A549 (cell line): ENCODE data around the gene FRMD8.
A peak's percentile ranks its signal among the peaks of the same experiment; 100 is the strongest.

Experiments used
- CHD2 ChIP-seq: fragments of 150-350 bp; IDR thresholded peaks from 2 replicates; pipeline ENCODE4 v1.6.1; 2014; ENCODE audit warnings: low read length; ENCODE audit not compliant: partially characterized antibody
- EHMT2 ChIP-seq: fragments of 200-600 bp; sonication (generic); IDR thresholded peaks from 2 replicates; pipeline ENCODE4 v1.6.1; 2016; ENCODE audit warnings: antibody characterized with exemption, low read depth, mild to moderate bottlenecking, moderate library complexity
- EP300 ChIP-seq, 2 experiments: fragments of >200 bp; sonication (Bioruptor Twin); formaldehyde crosslinking; IDR thresholded peaks; 2 replicates in 1 of 2; 3 replicates in 1 of 2; pipeline ENCODE4 v1.6.1; 2016 to 2017
- ESRRA ChIP-seq: fragments of 150-350 bp; IDR thresholded peaks from 2 replicates; pipeline ENCODE4 v1.6.1; 2014; ENCODE audit warnings: mild to moderate bottlenecking, low read length, borderline replicate concordance
- HOXA7 ChIP-seq: fragments of 250-450 bp; sonication (Bioruptor Pico); IDR thresholded peaks from 2 replicates; pipeline ENCODE4 v1.5.0; 2020; ENCODE audit warnings: mild to moderate bottlenecking, moderate library complexity
- PHF8 ChIP-seq: fragments of 200-600 bp; sonication (generic); IDR thresholded peaks from 2 replicates; pipeline ENCODE4 v1.6.1; 2016; ENCODE audit warnings: low read depth, mild to moderate bottlenecking, antibody characterized with exemption, moderate library complexity, borderline replicate concordance
- POLR2A ChIP-seq: IDR thresholded peaks from 2 replicates; pipeline ENCODE4 v1.6.1; 2012; ENCODE audit warnings: mild to moderate bottlenecking, low read length
- TP53 ChIP-seq: fragments of 250-450 bp; sonication (Bioruptor Pico); IDR thresholded peaks from 2 replicates; pipeline ENCODE4 v1.5.0; 2021; ENCODE audit warnings: mild to moderate bottlenecking, moderate library complexity
- TF ChIP-seq, protein P1 (sequence below): fragments of >200 bp; sonication (Bioruptor Twin); formaldehyde crosslinking; IDR thresholded peaks from 3 replicates; pipeline ENCODE4 v1.5.1; 2016
- TF ChIP-seq, protein P2 (sequence below): IDR thresholded peaks from 2 replicates; pipeline ENCODE4 v1.6.1; 2012
- TF ChIP-seq, protein P3 (sequence below): IDR thresholded peaks from 2 replicates; pipeline ENCODE4 v1.6.1; 2012
- TF ChIP-seq, protein P4 (sequence below): fragments of 200-600 bp; sonication (generic); IDR thresholded peaks from 2 replicates; pipeline ENCODE4 v1.6.1; 2016; ENCODE audit warnings: antibody characterized with exemption, mild to moderate bottlenecking, moderate library complexity
- TF ChIP-seq, protein P5 (sequence below): fragments of 450-650 bp; IDR thresholded peaks from 2 replicates; pipeline ENCODE4 v1.6.1; 2014; ENCODE audit warnings: antibody characterized with exemption

DNA sequence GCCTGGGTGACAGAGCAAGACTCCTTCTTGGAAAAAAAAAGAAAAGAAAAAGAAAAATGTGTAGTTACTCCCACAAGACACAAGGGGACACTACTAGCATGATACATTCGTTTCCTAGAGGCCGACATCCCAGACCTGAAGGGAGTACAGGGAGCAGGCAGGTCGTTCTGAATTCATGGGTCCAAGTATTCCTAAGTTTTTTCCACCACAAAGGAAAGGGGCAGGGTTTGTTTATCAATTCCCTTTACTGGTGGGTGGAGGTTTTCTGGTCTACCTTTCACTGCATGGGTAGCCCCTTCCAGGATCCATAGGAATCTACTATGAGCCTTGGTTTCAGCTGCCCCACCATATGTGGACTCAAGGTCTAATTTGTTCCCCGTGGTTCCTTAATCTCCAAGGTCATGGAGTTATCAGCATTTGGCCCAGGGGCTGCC lies 20.1 kb upstream of the FRMD8 start:
- TF ChIP-seq CHD2 (no peak), HOXA7 (CRISPR knock-in tag) (no peak), POLR2A (no peak), ESRRA (no peak), EP300 (IDR thresholded peaks at IDR 0.05) (no peak), PHF8 (no peak), EHMT2 (no peak), TP53 (no peak)
- TF ChIP-seq, protein P1, sequence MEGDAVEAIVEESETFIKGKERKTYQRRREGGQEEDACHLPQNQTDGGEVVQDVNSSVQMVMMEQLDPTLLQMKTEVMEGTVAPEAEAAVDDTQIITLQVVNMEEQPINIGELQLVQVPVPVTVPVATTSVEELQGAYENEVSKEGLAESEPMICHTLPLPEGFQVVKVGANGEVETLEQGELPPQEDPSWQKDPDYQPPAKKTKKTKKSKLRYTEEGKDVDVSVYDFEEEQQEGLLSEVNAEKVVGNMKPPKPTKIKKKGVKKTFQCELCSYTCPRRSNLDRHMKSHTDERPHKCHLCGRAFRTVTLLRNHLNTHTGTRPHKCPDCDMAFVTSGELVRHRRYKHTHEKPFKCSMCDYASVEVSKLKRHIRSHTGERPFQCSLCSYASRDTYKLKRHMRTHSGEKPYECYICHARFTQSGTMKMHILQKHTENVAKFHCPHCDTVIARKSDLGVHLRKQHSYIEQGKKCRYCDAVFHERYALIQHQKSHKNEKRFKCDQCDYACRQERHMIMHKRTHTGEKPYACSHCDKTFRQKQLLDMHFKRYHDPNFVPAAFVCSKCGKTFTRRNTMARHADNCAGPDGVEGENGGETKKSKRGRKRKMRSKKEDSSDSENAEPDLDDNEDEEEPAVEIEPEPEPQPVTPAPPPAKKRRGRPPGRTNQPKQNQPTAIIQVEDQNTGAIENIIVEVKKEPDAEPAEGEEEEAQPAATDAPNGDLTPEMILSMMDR: peak; percentile 85
- TF ChIP-seq, protein P2, sequence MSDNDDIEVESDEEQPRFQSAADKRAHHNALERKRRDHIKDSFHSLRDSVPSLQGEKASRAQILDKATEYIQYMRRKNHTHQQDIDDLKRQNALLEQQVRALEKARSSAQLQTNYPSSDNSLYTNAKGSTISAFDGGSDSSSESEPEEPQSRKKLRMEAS: no peak
- TF ChIP-seq, protein P3, sequence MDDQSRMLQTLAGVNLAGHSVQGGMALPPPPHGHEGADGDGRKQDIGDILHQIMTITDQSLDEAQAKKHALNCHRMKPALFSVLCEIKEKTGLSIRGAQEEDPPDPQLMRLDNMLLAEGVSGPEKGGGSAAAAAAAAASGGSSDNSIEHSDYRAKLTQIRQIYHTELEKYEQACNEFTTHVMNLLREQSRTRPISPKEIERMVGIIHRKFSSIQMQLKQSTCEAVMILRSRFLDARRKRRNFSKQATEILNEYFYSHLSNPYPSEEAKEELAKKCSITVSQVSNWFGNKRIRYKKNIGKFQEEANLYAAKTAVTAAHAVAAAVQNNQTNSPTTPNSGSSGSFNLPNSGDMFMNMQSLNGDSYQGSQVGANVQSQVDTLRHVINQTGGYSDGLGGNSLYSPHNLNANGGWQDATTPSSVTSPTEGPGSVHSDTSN: no peak
- TF ChIP-seq, protein P4, sequence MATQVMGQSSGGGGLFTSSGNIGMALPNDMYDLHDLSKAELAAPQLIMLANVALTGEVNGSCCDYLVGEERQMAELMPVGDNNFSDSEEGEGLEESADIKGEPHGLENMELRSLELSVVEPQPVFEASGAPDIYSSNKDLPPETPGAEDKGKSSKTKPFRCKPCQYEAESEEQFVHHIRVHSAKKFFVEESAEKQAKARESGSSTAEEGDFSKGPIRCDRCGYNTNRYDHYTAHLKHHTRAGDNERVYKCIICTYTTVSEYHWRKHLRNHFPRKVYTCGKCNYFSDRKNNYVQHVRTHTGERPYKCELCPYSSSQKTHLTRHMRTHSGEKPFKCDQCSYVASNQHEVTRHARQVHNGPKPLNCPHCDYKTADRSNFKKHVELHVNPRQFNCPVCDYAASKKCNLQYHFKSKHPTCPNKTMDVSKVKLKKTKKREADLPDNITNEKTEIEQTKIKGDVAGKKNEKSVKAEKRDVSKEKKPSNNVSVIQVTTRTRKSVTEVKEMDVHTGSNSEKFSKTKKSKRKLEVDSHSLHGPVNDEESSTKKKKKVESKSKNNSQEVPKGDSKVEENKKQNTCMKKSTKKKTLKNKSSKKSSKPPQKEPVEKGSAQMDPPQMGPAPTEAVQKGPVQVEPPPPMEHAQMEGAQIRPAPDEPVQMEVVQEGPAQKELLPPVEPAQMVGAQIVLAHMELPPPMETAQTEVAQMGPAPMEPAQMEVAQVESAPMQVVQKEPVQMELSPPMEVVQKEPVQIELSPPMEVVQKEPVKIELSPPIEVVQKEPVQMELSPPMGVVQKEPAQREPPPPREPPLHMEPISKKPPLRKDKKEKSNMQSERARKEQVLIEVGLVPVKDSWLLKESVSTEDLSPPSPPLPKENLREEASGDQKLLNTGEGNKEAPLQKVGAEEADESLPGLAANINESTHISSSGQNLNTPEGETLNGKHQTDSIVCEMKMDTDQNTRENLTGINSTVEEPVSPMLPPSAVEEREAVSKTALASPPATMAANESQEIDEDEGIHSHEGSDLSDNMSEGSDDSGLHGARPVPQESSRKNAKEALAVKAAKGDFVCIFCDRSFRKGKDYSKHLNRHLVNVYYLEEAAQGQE: no peak
- TF ChIP-seq, protein P5, sequence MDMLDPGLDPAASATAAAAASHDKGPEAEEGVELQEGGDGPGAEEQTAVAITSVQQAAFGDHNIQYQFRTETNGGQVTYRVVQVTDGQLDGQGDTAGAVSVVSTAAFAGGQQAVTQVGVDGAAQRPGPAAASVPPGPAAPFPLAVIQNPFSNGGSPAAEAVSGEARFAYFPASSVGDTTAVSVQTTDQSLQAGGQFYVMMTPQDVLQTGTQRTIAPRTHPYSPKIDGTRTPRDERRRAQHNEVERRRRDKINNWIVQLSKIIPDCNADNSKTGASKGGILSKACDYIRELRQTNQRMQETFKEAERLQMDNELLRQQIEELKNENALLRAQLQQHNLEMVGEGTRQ: no peak
